Activated effector memory CD4-positive, alpha-beta T cell treated with Interleukin-2 at 50 U/mL for 16 hours (primary cell): Measurements from ENCODE around the gene KCNQ2.

ENCODE experiments used
- DNase-seq: peaks from one replicate; pipeline ENCODE4 v3.0.0-alpha.2; 2020

KCNQ2 gene

DNA sequence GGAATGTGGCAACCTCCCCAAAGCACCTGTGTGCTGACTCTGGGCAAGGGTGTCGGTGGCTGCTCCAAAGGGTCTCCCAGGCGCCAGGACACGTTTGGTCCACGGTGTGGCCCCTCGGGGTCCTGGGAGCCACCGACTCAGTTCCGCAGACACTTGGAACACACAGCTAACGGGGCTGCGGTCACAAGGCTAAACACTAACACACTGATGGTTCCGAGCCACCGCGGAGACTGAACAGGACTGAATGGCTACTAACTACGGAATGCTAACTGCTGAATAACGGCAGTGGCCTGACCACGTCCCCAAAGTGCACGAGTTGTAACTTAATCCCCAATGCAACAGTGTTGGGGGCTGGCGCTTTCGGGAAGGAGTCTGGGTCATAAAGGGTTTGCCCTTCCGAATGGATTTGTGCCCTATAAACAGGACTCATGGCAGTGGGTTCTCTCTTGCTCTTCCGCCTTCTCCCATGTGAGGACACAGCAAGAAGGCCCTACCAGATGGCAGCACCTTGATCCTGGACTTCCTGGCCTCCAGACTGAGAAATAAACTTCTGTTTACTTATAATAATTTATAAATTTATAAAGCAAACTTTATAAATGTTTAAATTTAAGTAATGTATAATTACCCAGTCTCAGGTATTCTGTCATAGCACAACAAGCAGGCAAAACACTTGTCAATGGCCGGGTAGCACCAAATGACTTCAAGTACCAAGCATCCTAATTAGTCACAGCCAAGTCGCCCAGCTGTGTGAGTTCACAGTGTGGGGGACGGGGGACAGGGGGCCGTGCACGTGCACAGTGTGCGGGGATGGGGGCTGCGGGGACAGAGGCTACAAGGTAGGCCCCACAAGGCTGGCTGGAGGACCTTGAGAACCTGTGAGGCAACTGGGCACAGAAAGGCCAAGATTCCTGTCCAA lies 28.7 kb upstream of the KCNQ2 start:
- DNase-seq, result no peak

DNA sequence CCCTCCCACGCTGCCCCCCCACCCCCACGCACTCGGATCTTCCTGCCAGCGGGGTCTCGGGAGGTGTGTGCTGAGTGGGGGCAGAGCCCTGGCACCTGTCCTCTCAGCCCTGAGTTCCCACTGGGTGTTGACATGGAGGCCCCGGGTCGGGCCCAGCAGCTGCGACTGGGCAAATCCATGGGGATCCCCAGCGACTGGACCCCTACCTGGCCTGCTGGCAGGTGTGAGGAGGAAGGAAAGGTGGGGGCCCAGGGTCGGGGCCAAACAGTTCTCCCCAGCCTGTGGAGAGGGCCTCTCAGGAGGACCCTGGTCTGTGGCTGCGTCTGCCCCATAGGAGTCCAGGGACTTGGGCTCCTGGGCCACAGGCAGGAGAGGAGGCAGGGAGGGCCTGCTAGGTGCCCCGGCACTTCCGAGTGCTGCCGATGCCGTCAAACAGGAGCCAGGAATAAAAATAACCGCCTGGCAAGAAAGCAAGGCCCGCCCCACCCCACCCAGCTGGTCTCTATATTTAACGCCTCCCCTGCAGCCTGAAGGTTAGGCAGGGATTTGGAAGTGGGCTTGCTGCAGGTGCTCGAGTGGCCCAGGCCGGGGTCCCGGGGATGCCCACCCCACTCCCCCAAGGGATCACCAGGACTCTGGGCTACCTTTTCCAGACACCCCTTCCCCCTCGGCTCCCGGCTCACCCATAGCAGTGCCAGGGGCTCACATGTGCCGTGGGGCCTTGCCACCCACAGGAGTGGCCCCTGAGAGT lies 27.9 kb upstream of the KCNQ2 start:
- DNase-seq, result no peak

DNA sequence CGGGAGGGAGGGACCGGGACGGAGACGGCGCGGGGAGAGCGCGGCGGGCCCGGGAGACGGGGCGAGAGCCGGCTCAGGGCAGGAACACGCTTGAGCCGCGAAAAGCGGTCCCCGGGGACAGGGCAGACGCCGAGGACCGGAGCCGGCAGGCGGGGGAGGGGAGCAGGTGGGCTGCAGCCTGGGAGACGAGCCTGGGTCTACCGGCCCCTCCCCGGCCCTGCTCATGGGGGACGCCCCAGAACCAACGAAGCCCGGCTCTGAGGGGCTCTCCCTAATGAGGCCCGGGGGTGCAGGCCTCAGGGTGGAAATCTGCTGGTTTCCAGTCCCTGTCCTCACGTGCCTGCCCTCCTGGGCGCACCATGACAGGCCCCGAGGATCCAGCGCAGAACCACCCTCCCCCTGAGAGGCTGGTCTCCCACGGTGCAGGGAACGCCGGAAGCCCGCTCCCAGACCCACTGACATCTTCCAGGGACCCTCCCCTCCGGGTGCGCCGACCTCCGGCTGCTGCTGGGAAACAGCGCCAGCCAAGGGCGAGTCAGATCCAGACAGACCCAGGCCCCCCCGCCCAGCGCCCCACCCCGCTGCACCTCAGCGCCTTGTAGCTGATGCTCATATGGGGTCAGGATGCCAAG lies 27.0 kb upstream of the KCNQ2 start:
- no peak for DNase-seq

DNA sequence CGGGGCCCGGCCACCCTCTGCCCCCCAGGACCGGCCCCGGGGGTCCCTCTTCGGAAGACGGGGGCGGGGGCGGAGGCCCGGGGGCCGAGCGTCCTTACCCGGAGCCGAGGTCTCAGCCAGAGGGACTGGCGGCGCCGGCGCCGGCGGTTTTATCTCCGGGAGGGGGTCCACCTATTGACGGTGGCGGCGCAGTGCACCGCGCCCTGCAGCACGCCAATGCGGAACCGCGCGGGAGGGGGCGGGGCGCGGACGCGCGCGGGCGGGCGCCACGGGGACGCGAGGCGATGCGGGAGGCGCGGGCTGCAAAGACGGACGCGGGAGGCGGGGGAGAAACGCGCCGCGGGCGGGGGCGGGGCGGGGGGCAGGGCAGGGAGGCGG lies 26.5 kb upstream of the KCNQ2 start, which contains the start of gene EEF1A2:
Gene EEF1A2 (minus strand): TSS at position 124 of the 378 bp plus-strand sequence. CDS start 1,320 bp downstream, outside the sequence.
- DNase-seq, result peak; percentile 45

DNA sequence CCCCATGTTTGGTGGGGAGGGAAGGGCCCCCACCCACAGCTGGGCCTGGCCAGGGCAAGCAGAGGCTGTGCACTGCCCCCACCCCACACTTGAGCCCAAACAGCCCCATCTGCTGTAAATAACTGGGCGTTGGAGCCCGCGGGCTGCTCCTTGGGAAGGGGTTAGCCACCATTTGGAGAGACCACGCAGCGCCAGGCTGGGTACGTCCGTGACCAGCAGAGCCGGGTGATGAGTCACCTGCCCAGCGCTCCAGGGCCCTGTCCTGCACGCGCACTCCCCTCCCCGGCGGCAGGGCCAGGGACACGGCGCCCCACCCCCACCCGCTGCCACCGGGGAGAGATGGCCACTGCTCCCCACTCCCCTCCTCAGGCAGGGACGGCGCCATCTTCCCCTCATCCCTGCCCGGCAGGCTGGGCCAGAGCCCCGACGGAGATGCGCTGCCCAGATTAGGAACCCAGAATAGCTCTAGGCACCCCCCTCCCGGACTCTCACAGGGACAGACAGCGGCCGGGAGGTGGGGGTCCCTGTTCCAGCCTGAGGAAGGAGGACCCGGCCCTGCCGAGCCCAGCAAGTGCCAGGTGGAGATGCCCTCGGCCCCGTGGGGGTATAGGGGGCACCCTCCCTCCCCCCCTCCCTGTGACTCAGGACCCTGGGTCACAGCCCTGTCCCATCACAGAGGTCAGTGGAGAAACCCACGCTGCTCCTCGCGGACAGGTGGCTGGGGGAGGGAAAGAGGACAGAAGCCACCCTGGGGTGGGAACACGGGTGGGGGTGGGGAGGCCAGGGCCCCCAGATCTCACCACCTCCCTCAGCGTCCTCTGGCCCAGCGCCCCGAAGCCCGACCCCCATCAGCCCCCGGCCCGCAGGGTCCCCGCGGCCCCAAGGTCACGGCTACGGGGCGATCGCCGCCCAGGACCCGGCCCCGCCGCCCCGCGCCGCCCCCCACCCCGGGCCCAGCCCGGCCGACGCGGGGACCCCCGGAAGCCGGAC lies 25.8 kb upstream of the KCNQ2 start:
- DNase-seq, result no peak

DNA sequence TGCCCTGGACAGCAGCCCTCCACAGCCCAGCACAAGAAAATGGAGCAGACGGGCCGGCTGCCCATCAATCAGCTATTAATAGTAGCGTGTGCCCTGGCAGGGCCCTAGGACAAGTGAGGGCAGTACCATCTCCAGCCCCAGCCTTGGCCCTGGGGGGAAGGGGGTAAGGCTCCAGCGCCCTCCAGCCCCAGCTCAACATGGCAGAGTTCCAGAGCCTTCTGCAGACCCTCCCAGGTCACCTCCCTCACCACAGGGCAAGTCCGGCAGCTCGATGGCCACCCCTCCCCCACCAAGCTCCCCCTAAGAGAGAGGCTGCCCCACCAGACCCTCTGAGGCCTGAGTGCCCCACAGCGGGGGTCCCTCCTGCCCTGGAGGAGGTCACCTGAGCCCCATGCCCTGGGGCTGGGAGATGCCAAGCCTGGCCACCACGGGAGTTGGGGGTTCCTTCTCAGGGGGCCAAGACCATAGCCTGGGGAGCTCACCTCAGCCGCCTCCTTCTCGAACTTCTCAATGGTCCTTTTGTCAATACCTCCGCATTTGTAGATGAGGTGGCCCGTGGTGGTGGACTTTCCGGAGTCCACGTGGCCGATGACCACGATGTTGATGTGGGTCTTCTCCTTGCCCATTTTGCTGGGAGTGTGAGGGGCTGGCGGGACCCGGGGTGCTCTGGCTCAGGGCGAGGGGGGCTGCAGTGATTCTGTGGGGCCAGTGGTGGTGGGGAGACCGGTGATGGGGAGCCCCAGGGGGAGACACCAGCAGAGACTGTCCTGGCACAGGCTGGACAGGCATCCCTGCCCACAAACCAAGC lies 24.9 kb upstream of the KCNQ2 start:
- no peak for DNase-seq

DNA sequence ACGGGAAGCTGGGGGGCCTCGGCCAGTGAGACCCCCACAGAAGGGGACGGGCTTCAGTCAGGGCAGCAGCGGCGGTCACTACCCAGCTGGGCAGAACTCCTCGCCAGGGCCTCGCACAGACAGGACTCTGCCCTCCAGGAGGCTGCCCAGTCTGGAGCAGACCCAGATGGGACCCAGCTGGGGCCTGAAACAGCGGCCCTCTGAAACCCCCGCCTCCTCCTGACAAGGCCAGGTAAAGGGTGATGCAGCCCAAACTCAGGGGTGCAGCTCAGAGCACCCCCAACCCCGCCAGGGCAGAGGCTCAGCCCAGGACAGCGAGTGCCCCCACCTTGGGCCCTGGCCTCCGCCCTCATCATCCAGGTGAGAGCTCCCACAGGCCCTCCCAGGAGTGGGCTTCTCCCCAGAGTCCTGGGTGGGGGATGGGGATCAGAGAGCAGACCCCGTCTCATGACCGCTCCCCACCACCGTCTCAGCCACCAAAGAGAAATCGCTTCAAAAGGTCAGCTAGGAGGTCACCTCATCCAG lies 24.2 kb upstream of the KCNQ2 start:
- DNase-seq, result no peak

DNA sequence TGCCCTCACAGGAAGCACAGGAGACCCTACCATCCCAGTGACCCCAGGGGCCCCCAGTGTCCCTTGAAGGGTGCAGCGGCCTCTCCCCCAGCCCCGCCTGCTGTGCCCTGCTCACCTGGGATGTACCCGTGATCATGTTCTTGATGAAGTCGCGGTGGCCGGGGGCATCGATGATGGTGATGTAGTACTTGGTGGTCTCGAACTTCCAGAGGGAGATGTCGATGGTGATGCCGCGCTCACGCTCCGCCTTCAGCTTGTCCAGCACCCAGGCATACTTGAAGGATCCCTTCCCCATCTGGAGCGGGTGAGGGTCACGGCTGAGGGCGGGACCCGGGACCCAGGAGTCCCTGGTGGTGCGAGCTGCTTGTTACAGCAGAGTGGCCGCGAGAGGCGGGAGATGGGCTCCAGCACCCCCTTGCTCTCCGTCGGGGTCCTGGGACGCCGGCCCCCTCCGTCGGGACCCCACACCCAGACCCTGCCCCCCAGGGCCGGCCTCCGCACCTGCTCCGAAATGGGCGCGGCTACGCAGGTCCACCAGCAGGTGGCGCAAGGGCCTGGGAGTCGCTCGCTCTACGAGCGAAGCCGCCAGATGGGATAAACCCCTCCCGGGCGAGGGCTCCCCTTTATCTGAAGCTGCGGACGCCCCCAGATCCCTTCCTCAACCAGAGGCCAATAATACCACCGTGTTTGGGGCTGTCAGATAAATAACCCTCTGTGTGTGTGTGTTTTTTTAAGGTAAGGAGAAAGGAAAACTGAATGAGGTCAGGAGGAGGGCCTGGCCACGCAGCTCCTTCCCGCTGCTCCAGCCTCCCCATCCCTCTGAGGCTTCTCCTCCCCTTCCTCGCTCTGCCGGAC lies 23.5 kb upstream of the KCNQ2 start:
- peak; percentile 62 for DNase-seq

DNA sequence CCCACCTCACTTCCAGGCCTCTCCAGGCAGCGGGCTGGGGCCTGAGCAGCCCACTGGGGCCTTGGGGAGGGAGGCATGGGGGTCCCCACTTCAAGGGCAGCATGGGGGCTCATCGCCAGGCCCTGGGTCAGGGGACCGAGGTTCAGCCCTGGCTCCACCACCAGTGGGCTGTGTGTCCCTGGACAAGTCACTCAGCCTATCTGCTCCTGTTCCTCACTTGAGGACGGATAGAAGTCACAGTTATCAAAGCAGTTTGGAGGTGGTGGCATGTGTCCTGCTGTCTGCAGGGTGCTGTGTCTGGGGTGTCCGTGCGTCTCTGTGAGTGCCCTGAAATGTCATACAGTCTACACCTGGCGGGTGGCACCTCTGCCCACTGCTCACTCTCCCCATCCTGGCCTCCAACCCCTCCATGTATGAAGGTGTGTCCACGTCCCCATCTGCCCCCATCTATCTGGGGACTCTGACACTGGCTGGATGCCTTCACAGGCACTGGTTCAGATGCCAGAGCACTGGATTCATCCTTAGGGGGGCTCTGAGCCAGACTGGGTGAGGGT lies 22.8 kb upstream of the KCNQ2 start:
- no peak for DNase-seq

DNA sequence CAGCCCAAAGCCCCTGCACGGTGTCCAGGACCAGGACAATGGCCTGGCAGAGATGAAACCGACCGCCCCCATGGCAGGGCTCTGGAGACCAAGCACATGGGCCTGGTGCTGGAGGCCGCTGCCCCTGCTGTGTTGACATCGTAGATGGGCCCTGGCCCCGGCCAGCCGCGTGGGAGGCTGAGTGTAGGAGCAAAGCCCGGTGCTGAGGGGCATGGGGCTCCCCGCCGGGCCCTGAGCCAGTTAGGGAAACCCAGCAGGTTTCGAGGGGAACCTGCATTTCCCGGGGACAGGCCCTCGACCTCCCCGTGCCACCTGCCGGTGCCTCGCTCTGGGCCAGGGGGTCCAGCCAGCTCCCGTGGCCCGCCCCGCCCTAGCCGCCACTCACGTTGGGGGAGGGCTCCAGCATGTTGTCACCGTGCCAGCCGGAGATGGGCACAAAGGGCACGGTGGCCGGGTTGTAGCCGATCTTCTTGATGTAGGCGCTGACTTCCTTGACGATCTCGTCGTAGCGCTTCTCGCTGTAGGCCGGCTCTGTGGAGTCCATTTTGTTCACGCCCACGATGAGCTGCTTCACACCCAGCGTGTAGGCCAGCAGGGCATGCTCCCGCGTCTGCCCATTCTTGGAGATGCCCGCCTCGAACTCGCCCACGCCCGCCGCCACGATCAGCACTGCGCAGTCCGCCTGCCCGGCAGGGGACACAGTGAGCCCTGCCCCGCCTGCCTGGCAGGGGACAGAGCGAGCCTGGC lies 22.1 kb upstream of the KCNQ2 start:
- DNase-seq, result no peak

DNA sequence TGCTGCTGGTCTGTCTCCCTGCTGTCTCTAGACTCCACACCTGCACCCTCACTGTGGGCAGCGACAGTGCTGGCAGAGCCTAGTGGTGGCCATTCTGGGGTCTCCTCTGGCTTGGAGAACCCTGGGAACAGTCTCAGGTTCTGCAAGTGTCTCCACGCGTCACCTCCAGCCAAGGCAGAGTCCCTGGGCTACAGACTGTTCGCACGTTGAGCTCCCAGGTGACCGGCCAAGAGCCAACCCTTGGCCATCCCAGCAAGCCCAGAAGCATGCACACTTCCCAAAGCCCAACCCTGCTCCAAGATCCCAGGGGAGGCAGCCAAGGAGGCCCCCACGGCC lies 21.6 kb upstream of the KCNQ2 start:
- no peak for DNase-seq

DNA sequence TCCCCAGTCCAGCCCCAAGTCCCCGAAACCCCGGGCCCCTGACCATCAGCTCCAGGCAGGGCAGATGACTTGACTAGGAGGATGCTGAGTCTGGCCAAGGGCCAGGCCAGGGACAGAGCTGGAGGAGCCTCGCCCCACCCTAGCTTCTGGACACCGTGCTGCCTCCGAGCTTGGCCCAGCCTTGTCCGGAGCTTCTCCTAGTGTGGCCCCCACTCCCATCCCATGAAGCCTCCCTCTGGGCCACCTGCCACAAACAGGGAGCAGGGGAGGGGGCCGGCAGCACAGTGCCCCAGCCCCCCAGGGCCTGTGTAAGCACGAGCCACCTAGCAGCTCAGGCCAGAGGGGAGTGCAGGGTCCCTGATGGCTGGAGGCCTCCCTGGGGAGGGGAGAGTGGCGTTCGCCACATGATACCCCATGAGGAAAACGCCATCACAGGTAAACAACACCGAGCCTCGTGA lies 21.1 kb upstream of the KCNQ2 start:
- no peak for DNase-seq

DNA sequence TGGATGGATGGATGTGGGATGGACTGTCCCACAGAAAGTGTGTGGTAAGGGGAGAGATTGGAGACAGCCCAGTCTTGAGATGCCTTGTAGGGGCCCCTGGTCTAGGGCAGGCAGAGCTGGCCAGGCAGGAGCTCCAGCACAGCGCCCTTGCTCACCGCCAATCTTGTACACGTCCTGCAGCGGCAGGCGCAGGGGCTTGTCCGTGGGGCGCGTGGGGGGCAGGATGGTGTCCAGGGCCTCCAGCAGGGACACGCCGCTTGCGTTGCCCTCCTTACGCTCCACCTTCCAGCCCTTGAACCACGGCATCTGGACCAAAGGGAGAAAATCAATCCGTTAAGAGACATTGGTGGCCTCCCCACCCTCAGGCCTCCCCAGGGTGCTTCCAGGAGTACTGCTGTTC lies 20.5 kb upstream of the KCNQ2 start:
- DNase-seq, result no peak

DNA sequence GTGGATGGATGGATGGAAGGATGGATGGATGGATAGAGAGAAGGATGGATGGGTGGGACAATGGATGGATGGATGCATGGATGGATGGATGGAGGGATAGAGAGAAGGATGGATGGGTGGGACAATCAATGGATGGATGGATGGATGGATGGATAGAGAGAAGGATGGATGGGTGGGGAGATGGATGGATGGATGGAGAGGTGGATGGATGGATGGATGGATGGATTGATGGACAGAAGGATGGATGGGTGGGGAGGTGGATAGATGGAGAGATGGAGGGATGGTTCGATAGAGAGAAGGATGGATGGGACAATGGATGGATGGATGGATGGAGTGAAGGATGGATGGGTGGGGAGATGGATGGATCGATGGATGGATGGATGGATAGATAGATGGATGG lies 20.1 kb upstream of the KCNQ2 start:
- no peak for DNase-seq

DNA sequence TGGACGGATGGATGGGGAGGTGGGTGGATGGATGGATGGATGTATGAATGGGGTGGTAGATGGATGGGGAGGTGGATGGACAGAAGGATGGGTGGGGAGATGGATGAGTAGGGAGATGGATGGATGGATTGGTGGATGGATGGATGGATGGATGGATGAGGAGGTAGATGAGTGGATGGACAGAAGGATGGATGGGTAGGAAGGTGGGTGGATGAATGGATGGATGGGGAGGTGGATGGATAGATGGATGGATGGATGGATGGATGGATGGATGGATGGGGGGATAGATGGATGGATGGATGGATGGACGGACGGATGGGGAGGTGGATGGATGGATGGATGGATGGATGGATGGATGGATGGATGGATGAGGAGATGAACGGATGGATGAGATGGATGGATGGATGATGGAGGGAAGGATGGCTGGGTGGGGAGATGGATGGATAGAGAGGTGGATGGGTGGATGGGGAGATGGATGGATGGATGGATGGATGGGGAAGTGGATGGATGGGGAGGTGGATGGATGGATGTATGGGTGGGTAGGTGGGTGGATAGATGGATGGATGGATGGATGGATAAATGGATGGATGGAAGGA lies 19.3 kb upstream of the KCNQ2 start:
- DNase-seq, result no peak

DNA sequence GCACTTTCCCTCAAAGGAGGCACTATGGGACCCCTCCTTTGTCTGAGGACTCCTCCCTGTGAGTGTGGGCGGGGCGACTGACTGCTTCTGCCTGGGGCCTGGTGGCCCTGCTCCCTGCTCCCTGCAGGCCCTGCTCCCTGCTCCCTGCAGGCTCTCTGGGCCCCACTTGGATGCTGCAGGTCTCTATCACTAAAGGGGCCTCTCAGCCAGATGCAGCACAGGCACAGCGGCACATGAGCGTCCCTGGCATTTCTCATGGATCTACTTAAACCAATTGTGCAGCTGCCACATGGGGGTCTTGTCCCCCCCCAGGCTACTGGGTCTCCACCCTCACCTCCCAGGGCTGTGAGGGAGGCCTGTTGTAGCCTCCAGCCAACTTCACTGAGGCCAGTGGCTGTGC lies 18.6 kb upstream of the KCNQ2 start:
- no peak for DNase-seq

DNA sequence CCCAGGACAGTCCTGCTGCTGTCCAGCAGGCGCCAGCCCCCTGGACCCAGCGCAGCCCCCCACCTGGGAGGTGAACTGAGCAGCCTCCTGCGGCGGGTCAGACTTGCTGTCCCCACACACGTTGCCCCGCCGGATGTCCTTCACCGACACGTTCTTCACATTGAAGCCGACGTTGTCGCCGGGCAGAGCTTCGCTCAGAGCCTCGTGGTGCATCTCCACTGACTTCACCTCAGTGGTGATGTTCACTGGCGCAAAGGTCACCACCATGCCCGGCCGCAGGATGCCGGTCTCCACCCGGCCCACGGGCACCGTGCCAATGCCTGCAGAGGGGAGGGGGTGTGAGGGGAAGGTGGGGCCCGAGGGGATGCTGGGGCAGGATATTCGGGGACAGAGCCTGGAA lies 18.0 kb upstream of the KCNQ2 start:
- DNase-seq, result no peak

DNA sequence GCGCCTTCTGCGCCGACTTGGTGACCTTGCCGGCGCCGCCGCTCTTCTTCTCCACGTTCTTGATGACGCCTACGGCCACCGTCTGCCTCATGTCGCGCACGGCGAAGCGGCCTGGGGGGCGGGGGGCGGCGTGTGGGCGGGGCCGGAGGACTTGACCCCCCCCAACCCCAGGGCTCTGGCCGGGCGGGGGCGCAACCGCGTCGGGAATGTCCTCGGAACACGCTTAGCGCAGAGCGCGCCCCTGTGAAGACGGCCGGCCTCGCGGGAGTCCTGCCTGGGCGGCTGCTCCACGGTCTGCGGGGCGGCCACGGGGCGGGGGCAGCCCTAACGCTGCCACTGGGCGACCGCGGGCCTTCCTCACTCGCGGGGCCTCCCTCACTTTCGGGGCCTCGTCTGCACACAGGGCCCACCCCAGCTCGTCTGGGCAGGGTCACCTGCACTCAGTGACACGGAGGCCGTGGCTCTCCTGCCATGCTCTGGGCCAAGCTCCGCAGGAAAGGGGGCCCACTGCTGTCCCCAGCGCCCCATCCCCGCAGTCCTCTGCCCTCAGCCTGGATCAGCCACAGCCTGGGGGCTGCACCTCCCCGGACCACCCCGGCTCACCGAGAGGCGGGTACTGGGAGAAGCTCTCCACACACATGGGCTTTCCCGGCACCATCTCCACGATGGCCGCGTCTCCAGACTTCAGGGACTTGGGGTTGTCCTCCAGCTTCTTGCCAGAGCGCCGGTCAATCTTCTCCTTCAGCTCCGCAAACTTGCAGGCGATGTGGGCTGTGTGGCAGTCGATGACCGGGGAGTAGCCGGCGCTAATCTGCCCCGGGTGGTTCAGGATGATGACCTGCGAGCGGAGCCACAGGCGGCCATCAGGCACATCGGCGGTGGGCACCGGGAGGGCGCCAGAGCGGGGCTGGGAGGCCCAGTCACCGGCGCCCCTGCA lies 16.1 kb upstream of the KCNQ2 start:
- DNase-seq, result no peak
